Natural killer cell treated with Interleukin-12 subunit alpha and Interleukin-12 subunit beta and Interleukin-15 and Interleukin-18, amount 100 ng/mL, for 72 hours (primary cell): Measurements from ENCODE around the gene RABGGTA. TPM values are rescaled to one million over a fixed set of nuclear protein-coding genes. Genes with fewer than 3 reads are reported as not detected.

ENCODE experiments used
- ATAC-seq, 2 donors: fragments of 150-1000 bp; cut with Tn5 transposase in 1 of 2; sonication (Bioruptor Pico), chemical (Tn5 transposase) in 1 of 2; 2 replicates each; pipeline ENCODE4 v1.10.0; 2021
- DNase-seq: peaks from one replicate; pipeline ENCODE4 v3.0.0; 2022; ENCODE audit warnings: low spot score
- H3K27ac Mint-ChIP-seq, 2 donors: 1 replicate in 1 of 2; 2 replicates in 1 of 2; pipeline ENCODE4 v1.8.0; 2022; ENCODE audit warnings: mixed read lengths in 2 of 2, mild to moderate bottlenecking in 1 of 2, moderate library complexity in 1 of 2
- H3K27me3 Mint-ChIP-seq, 2 donors: 1 replicate in 1 of 2; 2 replicates in 1 of 2; pipeline ENCODE4 v1.8.0; 2022; ENCODE audit warnings: mixed read lengths in 2 of 2
- H3K36me3 Mint-ChIP-seq: one replicate; pipeline ENCODE4 v1.8.0; 2022; ENCODE audit warnings: mixed read lengths
- H3K4me1 Mint-ChIP-seq, 2 donors: 1 replicate in 1 of 2; 2 replicates in 1 of 2; pipeline ENCODE4 v1.8.0; 2022; ENCODE audit warnings: low read depth in 2 of 2, mixed read lengths in 2 of 2, mild to moderate bottlenecking in 1 of 2
- H3K4me3 Mint-ChIP-seq: one replicate; pipeline ENCODE4 v1.8.0; 2022; ENCODE audit warnings: mixed read lengths
- H3K9me3 Mint-ChIP-seq: 2 replicates; pipeline ENCODE4 v1.8.0; 2022; ENCODE audit warnings: mixed read lengths
- total RNA-seq, 2 donors: library from RNA; stranded (reverse); gene quantifications; one replicate each; pipeline ENCODE4 v1.2.3, GENCODE V29; 2022

The RABGGTA gene
- total RNA-seq, 2 donors from 2014 or later = 37.6 to 47.5 TPM

DNA sequence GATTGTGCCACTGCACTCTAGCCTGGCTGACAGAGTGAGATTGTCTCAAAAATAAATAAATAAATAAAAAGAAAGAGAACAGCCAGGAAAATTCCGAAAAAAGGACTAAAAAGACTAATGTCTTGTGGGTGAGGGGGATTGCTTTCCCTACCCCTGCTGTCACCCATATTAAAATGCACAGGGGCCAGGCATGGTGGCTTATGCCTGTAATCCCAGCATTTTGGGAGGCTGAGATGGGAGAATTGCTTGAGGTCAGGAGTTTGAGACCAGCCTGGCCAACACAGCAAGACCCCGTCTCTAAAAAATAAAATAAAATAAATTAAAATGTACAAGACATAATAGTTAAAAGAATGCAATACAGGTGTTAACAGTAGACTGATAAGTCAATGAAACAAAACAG lies 22.1 kb upstream of the RABGGTA start:
- peaks cover 8% of the 10 kb centered on the region for H3K36me3 Mint-ChIP-seq
- H3K27ac Mint-ChIP-seq = no peak overlapping the region
- H3K27me3 Mint-ChIP-seq = no peaks in the 10 kb centered on the region
- DNase-seq = no peak
- no peaks in the 10 kb centered on the region for H3K9me3 Mint-ChIP-seq
- no peak for ATAC-seq
- no peak overlapping the region for H3K4me3 Mint-ChIP-seq
- H3K4me1 Mint-ChIP-seq = peaks cover 33 to 39% of the 10 kb centered on the region in 2 donors

DNA sequence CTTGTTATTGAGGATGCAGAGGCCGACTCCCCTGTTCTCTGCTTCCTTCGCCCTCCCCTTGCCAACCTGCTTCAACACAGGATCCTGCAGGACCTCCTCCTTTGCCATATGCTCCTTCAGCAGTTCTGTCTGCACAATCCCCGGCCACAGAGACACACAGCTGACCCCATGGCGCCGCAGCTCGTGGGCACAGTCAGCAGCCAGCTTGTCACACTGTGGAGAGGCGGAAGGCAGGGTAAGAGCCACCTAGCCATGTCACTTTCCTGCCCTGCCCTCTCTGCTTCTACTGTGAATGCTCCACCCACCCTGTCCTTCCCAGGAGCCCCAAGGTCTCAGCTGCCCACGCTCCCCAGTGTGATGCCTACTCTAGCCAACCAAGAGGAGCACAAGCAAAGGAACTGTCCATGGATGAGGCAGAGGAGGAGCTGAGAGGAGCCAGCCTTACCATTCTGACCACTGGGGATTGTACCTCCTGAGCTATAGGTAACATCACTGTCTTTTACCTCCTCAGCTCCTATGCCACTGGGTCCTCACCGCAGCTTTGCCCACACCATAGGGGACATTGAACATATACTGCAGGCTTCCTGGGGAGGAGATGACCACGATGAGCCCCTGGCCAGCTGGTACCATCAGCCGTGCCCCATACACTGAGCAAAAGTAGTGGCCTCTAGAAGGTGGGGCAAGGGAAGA lies 20.9 kb upstream of the RABGGTA start:
- Mint-ChIP-seq H3K4me3 (no peak overlapping the region), H3K4me1 (peaks cover 35 to 38% of the 10 kb centered on the region in 2 donors), H3K36me3 (peaks cover 8% of the 10 kb centered on the region), H3K27me3 (no peaks in the 10 kb centered on the region), H3K9me3 (no peaks in the 10 kb centered on the region), H3K27ac (no peak overlapping the region)
- ATAC-seq = no peak
- DNase-seq = no peak

DNA sequence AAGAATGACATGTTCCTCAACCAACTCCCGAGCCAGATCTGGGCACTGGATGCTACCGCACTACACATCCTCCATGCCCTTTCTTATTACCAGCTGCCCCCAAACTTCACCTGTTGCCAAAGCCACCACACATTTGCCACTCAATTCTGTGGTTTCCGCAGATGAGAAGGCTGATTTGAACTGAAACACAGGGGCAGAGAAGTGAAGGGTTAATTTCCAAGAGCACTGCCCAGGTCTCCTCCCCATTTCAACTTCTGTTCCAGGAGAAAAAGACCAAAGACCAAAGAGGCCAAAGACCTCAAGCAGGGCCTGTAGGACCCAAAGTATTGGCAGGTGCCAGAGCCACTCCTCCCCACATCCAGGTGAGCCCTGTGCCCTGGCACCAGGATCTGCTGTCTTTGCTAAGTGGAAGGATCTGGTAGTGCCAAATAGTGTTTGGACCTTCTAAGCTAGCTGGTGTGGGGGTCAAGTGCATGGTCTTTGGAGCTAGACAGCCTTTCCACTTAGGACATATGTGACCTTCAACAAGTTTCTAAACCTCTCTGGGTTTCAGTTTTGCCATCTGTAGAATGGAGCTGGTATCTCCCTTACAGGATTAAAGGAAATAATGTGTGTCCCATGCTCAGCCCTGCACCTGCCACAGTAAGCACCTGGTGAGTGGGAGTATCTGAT lies 20.2 kb upstream of the RABGGTA start:
- no peak for DNase-seq
- H3K36me3 Mint-ChIP-seq = peaks cover 8% of the 10 kb centered on the region
- no peak overlapping the region for H3K4me3 Mint-ChIP-seq
- H3K4me1 Mint-ChIP-seq = peaks cover 28 to 31% of the 10 kb centered on the region in 2 donors
- H3K9me3 Mint-ChIP-seq = no peaks in the 10 kb centered on the region
- H3K27me3 Mint-ChIP-seq = no peaks in the 10 kb centered on the region
- H3K27ac Mint-ChIP-seq = no peak overlapping the region
- ATAC-seq = no peak

DNA sequence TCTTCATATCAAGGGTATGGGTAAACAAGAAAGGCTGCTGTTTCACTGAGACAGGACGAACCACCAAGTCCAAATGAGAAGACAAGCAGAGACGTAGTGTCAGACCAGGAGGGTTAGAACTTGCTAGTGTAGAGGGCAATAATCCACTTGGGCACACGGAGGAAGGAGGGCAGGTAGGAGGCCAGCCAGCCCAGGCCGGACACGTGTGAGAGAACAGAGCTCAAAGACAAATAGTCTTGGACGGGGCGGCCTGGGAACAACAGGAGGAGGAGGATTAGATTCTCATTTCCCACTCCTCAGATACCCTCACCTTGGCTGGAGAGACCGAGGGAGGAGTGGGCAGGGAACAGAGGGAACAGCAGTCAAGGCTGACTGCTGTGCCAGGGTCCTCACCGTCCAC lies 19.3 kb upstream of the RABGGTA start:
- peaks cover 8% of the 10 kb centered on the region for H3K36me3 Mint-ChIP-seq
- no peaks in the 10 kb centered on the region for H3K27me3 Mint-ChIP-seq
- H3K4me1 Mint-ChIP-seq = peaks cover 21 to 23% of the 10 kb centered on the region in 2 donors
- DNase-seq (no peak), ATAC-seq (no peak)
- H3K9me3 Mint-ChIP-seq = no peaks in the 10 kb centered on the region
- H3K4me3 Mint-ChIP-seq = no peak overlapping the region
- H3K27ac Mint-ChIP-seq = no peak overlapping the region

DNA sequence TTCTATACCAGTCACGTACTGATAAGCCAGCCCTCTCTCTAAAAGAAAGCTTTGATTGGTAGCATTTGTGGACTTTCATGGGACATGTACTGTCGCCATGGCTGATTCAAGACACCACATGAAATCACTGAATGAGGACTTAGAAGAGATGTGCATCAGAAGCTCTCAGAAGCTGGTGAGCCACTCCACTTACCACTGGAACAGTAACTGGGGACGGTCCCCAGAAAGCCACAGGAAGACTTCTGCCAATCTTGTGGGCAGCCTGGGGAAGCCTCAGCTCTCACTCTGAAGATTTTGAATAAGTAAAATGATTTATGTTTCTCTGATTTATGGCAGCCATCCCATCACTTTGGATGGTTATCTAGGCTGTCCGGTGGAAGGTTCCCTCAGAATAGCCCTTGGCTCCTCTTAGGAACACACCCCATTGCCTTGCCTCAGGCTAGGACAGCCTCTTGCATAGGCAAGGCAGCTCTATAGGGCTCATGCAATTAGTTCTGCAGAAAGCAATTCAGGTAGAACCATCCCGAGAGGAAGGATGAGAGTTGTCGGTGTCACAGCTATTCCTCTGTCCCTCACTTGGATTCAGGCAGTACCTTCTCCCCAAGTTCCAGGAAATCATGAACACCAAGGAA lies 18.4 kb upstream of the RABGGTA start:
- ATAC-seq (peak; percentile 94 to 98), DNase-seq (no peak)
- H3K36me3 Mint-ChIP-seq = peaks cover 8% of the 10 kb centered on the region
- H3K9me3 Mint-ChIP-seq = no peaks in the 10 kb centered on the region
- H3K4me3 Mint-ChIP-seq = no peak overlapping the region
- H3K27me3 Mint-ChIP-seq = no peaks in the 10 kb centered on the region
- no peak overlapping the region for H3K27ac Mint-ChIP-seq
- peaks cover 21 to 23% of the 10 kb centered on the region in 2 donors for H3K4me1 Mint-ChIP-seq

DNA sequence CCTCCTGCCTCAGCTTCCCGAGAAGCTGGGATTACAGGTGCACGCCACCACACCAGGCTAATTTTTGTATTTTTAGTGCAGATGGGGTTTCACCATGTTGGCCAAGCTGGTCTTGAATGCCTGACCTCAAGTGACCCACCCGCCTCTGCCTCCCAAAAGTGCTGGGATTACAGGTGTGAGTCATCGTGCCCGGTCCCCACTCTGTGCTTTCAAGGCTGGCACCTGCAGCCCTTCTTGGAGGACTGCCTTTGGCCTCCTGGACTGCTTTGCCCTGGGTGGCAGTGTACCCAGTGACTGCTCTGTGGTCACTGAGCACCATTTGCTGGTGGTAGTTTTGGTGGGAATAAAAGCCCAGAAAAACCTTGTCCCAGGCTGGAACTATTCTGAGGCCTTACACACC lies 15.6 kb upstream of the RABGGTA start:
- ATAC-seq = no peak
- Mint-ChIP-seq H3K4me1 (peaks cover 21 to 23% of the 10 kb centered on the region in 2 donors), H3K27me3 (no peaks in the 10 kb centered on the region), H3K4me3 (no peak overlapping the region), H3K9me3 (no peaks in the 10 kb centered on the region), H3K36me3 (peaks cover 8% of the 10 kb centered on the region), H3K27ac (no peak overlapping the region)
- DNase-seq = no peak

DNA sequence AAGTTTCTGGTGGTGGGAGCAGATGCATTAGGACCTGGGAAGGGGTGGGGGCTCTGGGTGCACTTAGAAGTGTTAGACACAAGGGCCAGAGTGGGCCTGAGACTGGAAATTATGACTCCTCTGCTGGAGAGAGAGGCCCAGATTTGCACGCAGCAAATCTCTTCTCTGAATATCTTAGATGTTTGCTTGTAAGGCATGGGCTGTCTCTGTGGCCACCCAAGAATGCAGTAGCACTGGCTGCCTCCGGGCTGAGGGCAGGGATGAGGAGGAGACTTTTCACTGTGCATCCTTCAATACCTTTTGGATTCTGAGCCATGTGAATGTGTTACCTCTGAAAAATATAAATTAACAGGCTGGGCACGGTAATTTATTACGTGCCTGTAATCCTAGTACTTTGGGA lies 14.0 kb upstream of the RABGGTA start:
- Mint-ChIP-seq H3K9me3 (no peaks in the 10 kb centered on the region), H3K4me1 (peaks cover 22 to 28% of the 10 kb centered on the region in 2 donors), H3K36me3 (peaks cover 2% of the 10 kb centered on the region), H3K27me3 (no peaks in the 10 kb centered on the region), H3K4me3 (no peak overlapping the region), H3K27ac (no peak overlapping the region)
- ATAC-seq (no peak), DNase-seq (no peak)

DNA sequence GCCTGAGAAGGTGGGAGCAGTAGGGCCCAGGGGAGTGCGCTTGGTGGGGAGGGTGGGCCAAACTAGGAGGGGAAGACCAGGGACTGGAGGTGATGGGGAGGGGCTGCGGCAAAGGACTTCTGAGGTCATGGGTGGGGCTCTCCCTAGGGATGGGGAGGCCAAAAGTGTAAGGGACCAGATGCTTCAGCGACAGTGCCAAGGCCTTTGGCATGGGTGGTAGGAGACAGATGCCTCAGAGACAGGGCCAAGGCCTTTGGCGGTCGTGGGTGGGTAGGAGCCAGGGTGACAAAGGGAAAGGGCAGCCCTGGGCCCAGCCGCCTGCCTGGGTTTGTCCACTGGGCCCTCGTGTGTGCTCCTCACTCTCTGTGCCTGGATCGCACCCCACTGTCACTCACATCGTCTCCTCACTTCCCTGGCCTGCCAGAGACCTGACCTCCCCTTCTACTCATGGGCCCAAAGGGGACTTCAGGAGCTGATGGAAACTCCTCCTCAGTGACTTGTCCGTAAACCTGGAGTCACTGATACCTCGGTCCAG lies 13.2 kb upstream of the RABGGTA start:
- ATAC-seq (peak in 1 of 2 donors; percentile 15), DNase-seq (no peak)
- Mint-ChIP-seq H3K36me3 (no peaks in the 10 kb centered on the region), H3K27ac (no peak overlapping the region), H3K27me3 (no peaks in the 10 kb centered on the region), H3K4me3 (no peak overlapping the region), H3K9me3 (no peaks in the 10 kb centered on the region), H3K4me1 (peaks cover 15 to 25% of the 10 kb centered on the region in 2 donors)

DNA sequence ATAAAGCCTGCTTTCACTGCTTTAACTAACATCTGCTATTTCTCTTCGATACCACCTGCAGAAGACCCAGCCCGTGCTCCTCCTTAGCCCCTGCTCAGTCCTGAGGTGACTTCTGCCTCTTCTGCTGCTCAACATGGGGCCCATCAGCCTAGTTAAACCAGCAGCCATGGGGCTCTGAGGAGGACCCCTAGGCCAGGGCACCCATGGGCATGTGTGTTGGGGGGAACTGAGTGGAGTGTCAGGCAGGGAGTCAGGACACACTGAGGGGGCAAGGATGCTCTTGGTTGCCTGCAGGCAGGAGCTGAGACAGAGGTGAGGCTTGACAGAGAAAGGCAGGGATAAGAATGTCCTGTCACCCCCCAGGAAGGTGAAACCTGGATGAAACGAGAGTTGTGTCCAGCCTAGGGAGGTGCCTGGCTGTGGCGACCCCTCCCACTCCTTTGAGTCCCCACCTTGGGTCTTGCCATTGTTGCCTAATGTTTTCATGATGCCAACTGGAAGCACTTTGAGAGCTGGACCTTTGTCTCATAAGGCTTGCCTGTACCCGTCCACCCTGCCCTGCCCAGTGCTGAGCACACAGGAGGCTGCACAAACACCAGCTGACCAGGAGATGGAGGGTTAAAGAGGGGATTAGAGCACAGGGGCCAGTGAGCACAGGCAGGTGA lies 12.5 kb upstream of the RABGGTA start:
- no peak for DNase-seq
- Mint-ChIP-seq H3K4me3 (no peak overlapping the region), H3K27ac (no peak overlapping the region), H3K4me1 (peaks cover 18 to 26% of the 10 kb centered on the region in 2 donors), H3K27me3 (no peaks in the 10 kb centered on the region), H3K9me3 (no peaks in the 10 kb centered on the region), H3K36me3 (no peaks in the 10 kb centered on the region)
- ATAC-seq = no peak

DNA sequence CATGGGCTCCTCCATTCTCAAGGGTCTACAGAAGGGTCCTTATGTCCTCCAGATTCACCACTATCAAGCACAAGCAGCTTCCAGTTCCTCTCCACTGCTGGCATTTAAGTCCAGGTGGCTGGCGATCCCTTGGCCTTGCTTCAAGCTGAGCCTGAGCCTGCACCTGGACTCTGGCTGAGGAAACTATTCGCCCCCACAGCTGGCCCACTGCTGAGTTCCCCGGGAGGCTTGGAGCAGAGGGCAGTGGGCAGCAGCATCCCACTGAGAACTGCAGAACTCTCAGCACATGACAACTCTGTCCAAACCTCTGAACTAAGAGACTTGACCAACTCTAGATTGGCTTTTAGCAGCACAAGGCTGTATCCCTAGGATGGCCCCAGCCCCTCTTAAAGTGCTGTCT lies 11.3 kb upstream of the RABGGTA start:
- DNase-seq = no peak
- Mint-ChIP-seq H3K9me3 (no peaks in the 10 kb centered on the region), H3K27me3 (no peaks in the 10 kb centered on the region), H3K4me3 (no peak overlapping the region), H3K4me1 (peaks cover 24% of the 10 kb centered on the region in 2 donors), H3K27ac (no peak overlapping the region), H3K36me3 (no peaks in the 10 kb centered on the region)
- no peak for ATAC-seq

DNA sequence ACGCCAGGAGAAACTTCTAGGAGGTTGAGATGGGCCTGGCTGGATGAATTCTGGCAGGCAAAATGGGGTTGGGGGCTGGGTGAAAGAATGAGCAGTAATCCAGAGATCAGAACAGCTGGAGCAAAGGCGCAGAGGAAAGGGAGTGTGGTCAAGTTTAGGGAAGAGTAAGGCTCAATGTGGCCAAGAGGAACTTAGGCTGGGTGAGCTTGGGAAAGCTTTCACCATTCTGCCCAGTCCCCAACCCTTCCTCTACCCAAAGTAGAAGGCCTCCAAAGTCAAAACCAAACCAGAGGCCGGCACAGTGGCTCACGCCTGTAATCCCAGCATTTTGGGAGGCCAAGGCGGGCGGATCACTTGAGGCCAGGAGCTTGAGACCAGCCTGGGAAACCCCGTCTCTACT lies 10.2 kb upstream of the RABGGTA start:
- Mint-ChIP-seq H3K36me3 (no peaks in the 10 kb centered on the region), H3K4me3 (no peak overlapping the region), H3K9me3 (no peaks in the 10 kb centered on the region), H3K27me3 (no peaks in the 10 kb centered on the region), H3K27ac (no peak overlapping the region), H3K4me1 (peaks cover 26 to 29% of the 10 kb centered on the region in 2 donors)
- DNase-seq = no peak
- no peak for ATAC-seq

DNA sequence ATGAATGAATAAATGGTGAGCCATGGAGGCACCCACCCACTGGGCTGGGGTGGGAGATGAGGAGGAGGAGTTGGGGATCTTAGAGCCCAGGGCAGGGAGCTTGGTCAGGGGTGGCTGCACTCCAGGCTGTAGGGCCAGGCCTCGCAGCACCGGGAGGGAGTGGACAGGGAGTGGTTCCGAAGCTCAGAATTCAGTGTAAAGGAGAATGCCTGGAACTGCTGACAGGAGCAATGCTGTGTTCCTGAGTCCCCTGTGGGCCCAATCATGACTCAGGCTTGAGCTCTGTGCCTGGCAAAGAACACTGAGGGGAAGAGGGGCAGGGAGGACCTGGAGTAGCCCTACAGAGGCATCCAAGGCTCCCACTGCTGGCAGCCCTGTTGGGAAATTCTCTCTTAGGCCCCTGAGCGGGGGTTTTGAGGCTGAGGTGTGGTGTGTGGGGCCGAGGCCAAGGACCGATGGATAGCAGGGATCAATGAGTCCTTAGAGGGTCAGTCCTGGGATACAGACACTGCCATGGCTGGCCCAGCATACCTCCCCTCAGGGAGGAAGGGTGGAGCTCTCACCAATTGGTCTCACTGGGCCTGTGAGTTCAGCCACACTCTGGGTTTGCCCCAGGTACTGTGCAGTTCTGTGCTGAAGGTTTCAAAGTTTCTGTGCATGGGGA lies 9.5 kb upstream of the RABGGTA start:
- DNase-seq = no peak
- Mint-ChIP-seq H3K4me1 (peaks cover 26 to 30% of the 10 kb centered on the region in 2 donors), H3K27ac (peak overlapping the region in 1 of 2 donors; percentile 30), H3K4me3 (no peak overlapping the region), H3K27me3 (no peaks in the 10 kb centered on the region), H3K9me3 (no peaks in the 10 kb centered on the region), H3K36me3 (no peaks in the 10 kb centered on the region)
- no peak for ATAC-seq
